ENCODE data around the gene SMAD6. TPM values are rescaled to one million over a fixed set of nuclear protein-coding genes. Genes with fewer than 3 reads are reported as not detected.

The SMAD6 gene
- polyA plus RNA-seq, 1 donor from 2014 or later, result 0.16 TPM

DNA sequence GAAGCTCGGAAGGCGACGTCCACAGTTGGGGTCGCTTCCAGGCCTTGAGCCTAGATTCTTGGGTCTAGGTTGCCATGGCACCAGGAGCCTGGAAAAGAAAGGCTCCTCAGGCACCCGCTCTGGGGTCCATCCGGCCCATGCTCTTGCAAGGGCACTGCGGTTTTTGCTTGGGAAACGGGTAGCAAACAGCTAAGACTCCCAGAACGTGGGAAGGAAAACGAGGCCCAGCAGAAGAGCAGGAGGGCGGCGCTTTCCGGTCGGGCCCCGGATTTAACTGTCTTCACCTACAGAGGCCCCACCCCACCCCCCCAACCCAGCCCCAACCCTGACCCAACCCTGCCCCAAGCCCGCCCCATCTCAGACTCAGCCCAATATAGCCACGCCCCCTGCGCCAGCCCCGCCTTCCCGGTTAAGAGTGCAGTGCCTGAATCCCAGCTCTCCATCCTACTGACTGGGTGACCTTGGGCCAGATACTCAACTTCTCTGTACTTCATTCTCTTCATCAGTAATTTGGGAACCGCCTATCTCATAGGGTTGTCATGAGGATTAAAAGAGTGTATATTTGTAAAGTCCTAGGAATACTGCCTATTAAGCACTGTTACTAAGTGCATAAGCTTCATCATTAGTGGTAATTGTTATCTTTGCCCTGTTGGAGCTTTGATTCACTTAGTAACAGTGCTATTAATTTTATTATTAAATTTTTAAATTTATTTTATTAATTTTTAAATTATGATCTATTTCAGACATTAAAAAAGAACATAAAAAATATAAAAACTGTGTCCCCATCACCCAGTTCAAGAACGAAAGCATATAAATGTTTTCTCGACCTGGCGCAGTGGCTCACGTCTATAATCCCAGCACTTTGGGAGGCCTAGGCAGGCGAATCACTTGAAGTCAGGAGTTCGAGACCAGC, 28.4 kb upstream of the SMAD6 start:
- Histone ChIP-seq H3K9me3 (ENCODE audit: low read length) (no peaks in the 10 kb centered on the region), H3K9me2 (ENCODE audit: insufficient read depth, low read length) (no peaks in the 10 kb centered on the region), H3K9ac (ENCODE audit: low read length) (no peak overlapping the region), H3K79me2 (replicated peaks; ENCODE audit: insufficient read depth, low read length) (no peaks in the 10 kb centered on the region), H3K4me2 (ENCODE audit: low read length) (no peak overlapping the region), H3F3A (ENCODE audit: insufficient read depth, low read length, poor library complexity, severe bottlenecking) (no peaks in the 10 kb centered on the region), H3K27me3 (ENCODE audit: insufficient read depth, low read depth, low read length) (no peaks in the 10 kb centered on the region), H3K4me3 (ENCODE audit: low read length) (no peak overlapping the region), H4K20me1 (ENCODE audit: insufficient read depth) (no peaks in the 10 kb centered on the region), H2AFZ (ENCODE audit: low read depth, low read length) (no peak overlapping the region), H3K36me3 (ENCODE audit: insufficient read depth, low read length) (no peaks in the 10 kb centered on the region), H3K27ac (ENCODE audit: low read length) (no peak overlapping the region)
- no peak for TF ChIP-seq POLR2AphosphoS5 (IDR thresholded peaks at IDR 0.05)
- TF ChIP-seq RAD21 (conservative IDR thresholded peaks at IDR 0.05), result no peak
- no peak for TF ChIP-seq EP300 (conservative IDR thresholded peaks at IDR 0.05; ENCODE audit: poor library complexity, severe bottlenecking)

GRCh38 chr15:66674756-66675155, 27.3 kb upstream of the SMAD6 start:
- H3K9me2 ChIP-seq (ENCODE audit: insufficient read depth, low read length), result no peaks in the 10 kb centered on the region
- H3K36me3 ChIP-seq (ENCODE audit: insufficient read depth, low read length), result no peaks in the 10 kb centered on the region

More at GRCh38 chr15:66674756-66675155, 27.3 kb upstream of the SMAD6 start:
- Histone ChIP-seq H4K20me1 (ENCODE audit: insufficient read depth) (no peaks in the 10 kb centered on the region), H3K4me2 (ENCODE audit: low read length) (no peak overlapping the region), H3F3A (ENCODE audit: insufficient read depth, low read length, poor library complexity, severe bottlenecking) (no peaks in the 10 kb centered on the region), H3K27me3 (ENCODE audit: insufficient read depth, low read depth, low read length) (no peaks in the 10 kb centered on the region), H3K9me3 (ENCODE audit: low read length) (no peaks in the 10 kb centered on the region), H3K79me2 (replicated peaks; ENCODE audit: insufficient read depth, low read length) (no peaks in the 10 kb centered on the region), H2AFZ (ENCODE audit: low read depth, low read length) (no peak overlapping the region), H3K9ac (ENCODE audit: low read length) (no peak overlapping the region), H3K27ac (ENCODE audit: low read length) (no peak overlapping the region), H3K4me3 (ENCODE audit: low read length) (no peak overlapping the region)
- TF ChIP-seq EZH2 (IDR thresholded peaks at IDR 0.05; ENCODE audit: borderline replicate concordance, insufficient read depth, low read length, poor library complexity, severe bottlenecking) (no peak), POLR2AphosphoS5 (IDR thresholded peaks at IDR 0.05) (no peak), RAD21 (conservative IDR thresholded peaks at IDR 0.05) (no peak), TAF1 (IDR thresholded peaks at IDR 0.05; ENCODE audit: low read depth) (no peak), EP300 (conservative IDR thresholded peaks at IDR 0.05; ENCODE audit: poor library complexity, severe bottlenecking) (no peak), MXI1 (conservative IDR thresholded peaks at IDR 0.05; ENCODE audit: poor library complexity, severe bottlenecking) (no peak), CTCF (IDR thresholded peaks at IDR 0.05; ENCODE audit: poor library complexity, severe bottlenecking) (no peak), SMC3 (conservative IDR thresholded peaks at IDR 0.05; ENCODE audit: poor library complexity) (no peak)
- TF ChIP-seq, protein P1, sequence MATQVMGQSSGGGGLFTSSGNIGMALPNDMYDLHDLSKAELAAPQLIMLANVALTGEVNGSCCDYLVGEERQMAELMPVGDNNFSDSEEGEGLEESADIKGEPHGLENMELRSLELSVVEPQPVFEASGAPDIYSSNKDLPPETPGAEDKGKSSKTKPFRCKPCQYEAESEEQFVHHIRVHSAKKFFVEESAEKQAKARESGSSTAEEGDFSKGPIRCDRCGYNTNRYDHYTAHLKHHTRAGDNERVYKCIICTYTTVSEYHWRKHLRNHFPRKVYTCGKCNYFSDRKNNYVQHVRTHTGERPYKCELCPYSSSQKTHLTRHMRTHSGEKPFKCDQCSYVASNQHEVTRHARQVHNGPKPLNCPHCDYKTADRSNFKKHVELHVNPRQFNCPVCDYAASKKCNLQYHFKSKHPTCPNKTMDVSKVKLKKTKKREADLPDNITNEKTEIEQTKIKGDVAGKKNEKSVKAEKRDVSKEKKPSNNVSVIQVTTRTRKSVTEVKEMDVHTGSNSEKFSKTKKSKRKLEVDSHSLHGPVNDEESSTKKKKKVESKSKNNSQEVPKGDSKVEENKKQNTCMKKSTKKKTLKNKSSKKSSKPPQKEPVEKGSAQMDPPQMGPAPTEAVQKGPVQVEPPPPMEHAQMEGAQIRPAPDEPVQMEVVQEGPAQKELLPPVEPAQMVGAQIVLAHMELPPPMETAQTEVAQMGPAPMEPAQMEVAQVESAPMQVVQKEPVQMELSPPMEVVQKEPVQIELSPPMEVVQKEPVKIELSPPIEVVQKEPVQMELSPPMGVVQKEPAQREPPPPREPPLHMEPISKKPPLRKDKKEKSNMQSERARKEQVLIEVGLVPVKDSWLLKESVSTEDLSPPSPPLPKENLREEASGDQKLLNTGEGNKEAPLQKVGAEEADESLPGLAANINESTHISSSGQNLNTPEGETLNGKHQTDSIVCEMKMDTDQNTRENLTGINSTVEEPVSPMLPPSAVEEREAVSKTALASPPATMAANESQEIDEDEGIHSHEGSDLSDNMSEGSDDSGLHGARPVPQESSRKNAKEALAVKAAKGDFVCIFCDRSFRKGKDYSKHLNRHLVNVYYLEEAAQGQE (IDR thresholded peaks at IDR 0.05; ENCODE audit: borderline replicate concordance), result no peak

Data from neural cell (in vitro differentiated cells).